C4-2B (cell line): ENCODE measurements around the gene PNO1.

ENCODE experiments used
- CTCF ChIP-seq: fragments of 450-650 bp; conservative IDR thresholded peaks from 2 replicates; pipeline ENCODE4 v1.5.1; 2017; ENCODE audit warnings: mild to moderate bottlenecking
- ZFX ChIP-seq: fragments of 450-650 bp; IDR thresholded peaks from 2 replicates; pipeline ENCODE4 v1.6.1; 2017

- no peak for TF ChIP-seq CTCF
- TF ChIP-seq ZFX, result no peak
Measured at GRCh38 chr2:68182902-68183301, 25.2 kb downstream of the PNO1 start.
